Left lung (tissue), 10 donors: ENCODE measurements around the gene SLN. TPM values are rescaled to one million over a fixed set of nuclear protein-coding genes. Genes with fewer than 3 reads are reported as not detected.

Source experiments
- ATAC-seq: fragments of 200-7000 bp; cut with Tn5 transposase; one replicate; pipeline ENCODE4 v1.9.1; 2020; ENCODE audit warnings: moderate library complexity
- DNase-seq, 4 donors: peaks; one replicate each; pipeline ENCODE4 v3.0.0-alpha.2; 2013 to 2020
- H3K27ac ChIP-seq, 2 donors: fragments of 200-600 bp; sonication (generic) in 1 of 2; one replicate each; pipeline versions ENCODE4 v1.5.0 to v1.8.0; 2020 to 2021
- H3K27me3 ChIP-seq, 2 donors: fragments of 200-600 bp; sonication (generic) in 1 of 2; one replicate each; pipeline versions ENCODE4 v1.5.0 to v1.8.0; 2020 to 2021
- H3K36me3 ChIP-seq, 2 donors: fragments of 200-600 bp; sonication (generic) in 1 of 2; one replicate each; pipeline versions ENCODE4 v1.5.0 to v1.8.0; 2020 to 2021
- H3K4me1 ChIP-seq, 2 donors: fragments of 200-600 bp; one replicate each; pipeline ENCODE4 v1.8.0; 2021
- H3K4me3 ChIP-seq, 2 donors: fragments of 200-600 bp; sonication (generic) in 1 of 2; one replicate each; pipeline versions ENCODE4 v1.5.0 to v1.8.0; 2020 to 2021; ENCODE audit warnings: mild to moderate bottlenecking in 1 of 2
- H3K9me3 ChIP-seq, 2 donors: fragments of 200-600 bp; sonication (generic) in 1 of 2; one replicate each; pipeline versions ENCODE4 v1.5.0 to v1.8.0; 2020 to 2021
- CTCF ChIP-seq, 2 donors: fragments of 200-600 bp; sonication (generic) in 1 of 2; IDR thresholded peaks; one replicate each; pipeline versions ENCODE4 v1.5.0 to v1.8.0; 2021; ENCODE audit warnings: antibody characterized with exemption in 2 of 2
- intact Hi-C, 2 donors: fragments of 100-400 bp; cut with DNase I; formaldehyde crosslinking; loops; one replicate each; pipeline versions ENCODE4 v1.11.2 to v1.14.2; 2022
- polyA plus RNA-seq, 6 donors: library from polyadenylated mRNA; unstranded; fragments of 120-200 nt; gene quantifications; one replicate each; pipeline ENCODE4 v1.2.1, GENCODE V29; 2013; ENCODE audit not compliant: insufficient read length in 6 of 6
- total RNA-seq, 2 donors: library from RNA; stranded (reverse); fragmentation: NEBNext Ultra II Directional; extraction: Animal tissue kit (Norgen Biotek cat#: 25700); gene quantifications; one replicate each; pipeline ENCODE4 v1.2.1, GENCODE V29; 2021
- donor health status: DM: no; HTN: yes; CAD: no.
- donor health status: DM: no; HTN: no; CAD: no.

Gene SLN
- total and polyA plus RNA-seq, 8 donors: 0.23 to 2.4 (median 0.96) TPM; not detected in 5

- intact Hi-C loops: no loop called here
- ATAC-seq: no peak
- Histone ChIP-seq H3K36me3 (no peaks in the 10 kb centered on the region), H3K4me3 (no peak overlapping the region), H3K9me3 (no peaks in the 10 kb centered on the region), H3K4me1 (no peaks in the 10 kb centered on the region), H3K27ac (no peak overlapping the region), H3K27me3 (no peaks in the 10 kb centered on the region)
- DNase-seq: no peak
- no peak for TF ChIP-seq CTCF (IDR thresholded peaks at IDR 0.05)
Measured at GRCh38 chr11:107669893-107670601, 41.8 kb downstream of the SLN start.

- TF ChIP-seq CTCF (IDR thresholded peaks at IDR 0.05): no peak
- no peaks in the 10 kb centered on the region for H3K9me3 ChIP-seq
- DNase-seq: no peak
- H3K27me3 ChIP-seq: no peaks in the 10 kb centered on the region
- H3K4me1 ChIP-seq: no peaks in the 10 kb centered on the region
- H3K4me3 ChIP-seq: no peak overlapping the region
- H3K36me3 ChIP-seq: no peaks in the 10 kb centered on the region
- H3K27ac ChIP-seq: no peak overlapping the region
- ATAC-seq: no peak
- intact Hi-C loops: no loop called here
Measured at GRCh38 chr11:107669191-107669740, 42.6 kb downstream of the SLN start.

- Histone ChIP-seq H3K4me3 (no peak overlapping the region), H3K4me1 (no peaks in the 10 kb centered on the region), H3K36me3 (no peaks in the 10 kb centered on the region), H3K27ac (no peak overlapping the region), H3K9me3 (no peaks in the 10 kb centered on the region), H3K27me3 (no peaks in the 10 kb centered on the region)
- no peak for TF ChIP-seq CTCF (IDR thresholded peaks at IDR 0.05)
- DNase-seq (no peak), ATAC-seq (no peak)
- intact Hi-C loops: no loop called here
Measured at GRCh38 chr11:107666911-107667613, 44.8 kb downstream of the SLN start.

- TF ChIP-seq CTCF (IDR thresholded peaks at IDR 0.05): no peak
- no peaks in the 10 kb centered on the region for H3K27me3 ChIP-seq
- H3K9me3 ChIP-seq: no peaks in the 10 kb centered on the region
- H3K4me3 ChIP-seq: no peak overlapping the region
- no peaks in the 10 kb centered on the region for H3K36me3 ChIP-seq
- H3K4me1 ChIP-seq: no peaks in the 10 kb centered on the region
- no peak overlapping the region for H3K27ac ChIP-seq
- ATAC-seq (no peak), DNase-seq (no peak)
- intact Hi-C loops: no loop called here
Measured at GRCh38 chr11:107665018-107665417, 46.8 kb downstream of the SLN start.

- no peaks in the 10 kb centered on the region for H3K36me3 ChIP-seq
- intact Hi-C loops: no loop called here
- no peaks in the 10 kb centered on the region for H3K9me3 ChIP-seq
- ATAC-seq (no peak), DNase-seq (no peak)
- no peak overlapping the region for H3K27ac ChIP-seq
- no peaks in the 10 kb centered on the region for H3K4me1 ChIP-seq
- H3K27me3 ChIP-seq: no peaks in the 10 kb centered on the region
- H3K4me3 ChIP-seq: no peak overlapping the region
- no peak for TF ChIP-seq CTCF (IDR thresholded peaks at IDR 0.05)
Measured at GRCh38 chr11:107661656-107662055, 50.2 kb downstream of the SLN start.
